Measurements from ENCODE around the gene COBL. TPM values are rescaled to one million over a fixed set of nuclear protein-coding genes. Genes with fewer than 3 reads are reported as not detected.

The COBL gene
- total and polyA plus RNA-seq, 8 donors, result 7.4 to 32.0 (median 16.8) TPM

GRCh38 chr7:51299391-51300133, 17.0 kb downstream of the COBL start:
- intact Hi-C loops (cut with DNase I), result no loop called here
- Histone ChIP-seq H3K27ac (no peak overlapping the region), H3K4me3 (no peak overlapping the region), H3K4me1 (peaks cover 0 to 9% (median 5%) of the 10 kb centered on the region in 3 donors), H3K27me3 (no peaks in the 10 kb centered on the region), H3K36me3 (no peaks in the 10 kb centered on the region), H3K9me3 (no peaks in the 10 kb centered on the region)
- no peak for ATAC-seq
- no peak for DNase-seq
- TF ChIP-seq, protein P1, sequence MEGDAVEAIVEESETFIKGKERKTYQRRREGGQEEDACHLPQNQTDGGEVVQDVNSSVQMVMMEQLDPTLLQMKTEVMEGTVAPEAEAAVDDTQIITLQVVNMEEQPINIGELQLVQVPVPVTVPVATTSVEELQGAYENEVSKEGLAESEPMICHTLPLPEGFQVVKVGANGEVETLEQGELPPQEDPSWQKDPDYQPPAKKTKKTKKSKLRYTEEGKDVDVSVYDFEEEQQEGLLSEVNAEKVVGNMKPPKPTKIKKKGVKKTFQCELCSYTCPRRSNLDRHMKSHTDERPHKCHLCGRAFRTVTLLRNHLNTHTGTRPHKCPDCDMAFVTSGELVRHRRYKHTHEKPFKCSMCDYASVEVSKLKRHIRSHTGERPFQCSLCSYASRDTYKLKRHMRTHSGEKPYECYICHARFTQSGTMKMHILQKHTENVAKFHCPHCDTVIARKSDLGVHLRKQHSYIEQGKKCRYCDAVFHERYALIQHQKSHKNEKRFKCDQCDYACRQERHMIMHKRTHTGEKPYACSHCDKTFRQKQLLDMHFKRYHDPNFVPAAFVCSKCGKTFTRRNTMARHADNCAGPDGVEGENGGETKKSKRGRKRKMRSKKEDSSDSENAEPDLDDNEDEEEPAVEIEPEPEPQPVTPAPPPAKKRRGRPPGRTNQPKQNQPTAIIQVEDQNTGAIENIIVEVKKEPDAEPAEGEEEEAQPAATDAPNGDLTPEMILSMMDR (IDR thresholded peaks at IDR 0.05), result no peak
- no peak for FAIRE-seq
- 93 to 96% methylated on average over 5 of the region's 5 CpGs for WGBS, 2 donors

DNA sequence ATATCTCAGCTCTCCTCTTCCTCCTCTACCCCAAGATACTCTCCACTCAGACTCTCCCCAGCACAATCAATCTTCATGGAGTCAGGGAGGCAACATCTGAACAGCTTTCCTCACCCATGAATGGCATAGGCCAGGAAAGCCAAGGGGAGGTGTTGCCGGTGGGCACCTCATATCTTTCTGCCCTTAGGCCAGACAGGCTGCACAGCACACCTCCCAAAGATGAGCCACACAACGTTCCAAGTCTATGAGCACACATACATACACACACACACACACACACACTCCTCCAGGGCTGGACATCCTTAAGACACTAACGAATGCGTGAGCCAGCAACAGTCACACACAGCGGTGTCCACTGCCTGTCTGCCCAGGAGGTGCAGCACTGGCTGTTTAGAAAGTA, 17.7 kb downstream of the COBL start:
- H3K4me3 ChIP-seq, result no peak overlapping the region
- peaks cover 0 to 9% (median 5%) of the 10 kb centered on the region in 3 donors for H3K4me1 ChIP-seq
- DNase-seq (no peak), ATAC-seq (no peak), FAIRE-seq (no peak)
- TF ChIP-seq, protein P1 (IDR thresholded peaks at IDR 0.05), result no peak
- no peaks in the 10 kb centered on the region for H3K27me3 ChIP-seq
- H3K36me3 ChIP-seq, result no peaks in the 10 kb centered on the region
- H3K27ac ChIP-seq, result no peak overlapping the region
- intact Hi-C loops (cut with DNase I), result no loop called here
- 85 to 86% methylated on average over 5 of the region's 5 CpGs for WGBS, 2 donors
- no peaks in the 10 kb centered on the region for H3K9me3 ChIP-seq

DNA sequence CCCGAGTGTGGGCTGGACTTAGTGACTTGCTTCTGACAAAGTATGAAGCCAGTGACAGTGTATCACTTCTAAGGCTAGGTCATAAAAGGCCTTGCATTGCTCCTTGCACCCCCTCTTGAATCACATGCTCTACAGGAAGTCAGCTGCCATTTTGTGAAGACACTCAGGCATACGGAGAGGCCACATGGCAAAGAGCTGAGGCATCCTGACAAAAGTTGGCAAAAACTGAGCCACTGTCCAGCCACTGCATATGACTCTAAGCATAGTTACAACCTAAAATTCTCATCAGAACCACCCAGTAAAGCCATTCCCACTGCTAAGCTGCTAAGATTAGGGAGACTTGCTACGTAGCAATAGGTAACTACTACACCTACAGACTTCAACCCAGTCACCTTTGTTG, 18.6 kb downstream of the COBL start:
- intact Hi-C loops (cut with DNase I), result no loop called here
- 92 to 97% methylated on average over 3 of the region's 3 CpGs for WGBS, 2 donors

GRCh38 chr7:51295440-51296245, 21.0 kb downstream of the COBL start:
- TF ChIP-seq, protein P1 (IDR thresholded peaks at IDR 0.05), result no peak
- no peak overlapping the region for H3K4me3 ChIP-seq
- 27 to 30% methylated on average over 3 of the region's 3 CpGs for WGBS, 2 donors
- intact Hi-C loops (cut with DNase I), result no loop called here
- H3K4me1 ChIP-seq, result peaks cover 0 to 12% (median 5%) of the 10 kb centered on the region in 3 donors
- DNase-seq, result no peak
- H3K27me3 ChIP-seq, result no peaks in the 10 kb centered on the region
- FAIRE-seq, result no peak
- H3K36me3 ChIP-seq, result no peaks in the 10 kb centered on the region
- H3K9me3 ChIP-seq, result no peaks in the 10 kb centered on the region
- no peak overlapping the region for H3K27ac ChIP-seq
- ATAC-seq, result peak in 1 of 4 donors; percentile 51

More for the DNA sequence above, 18.6 kb downstream of the COBL start:
- H3K9me3 ChIP-seq, result no peaks in the 10 kb centered on the region
- DNase-seq (no peak), ATAC-seq (no peak), FAIRE-seq (no peak)
- peaks cover 0 to 9% (median 5%) of the 10 kb centered on the region in 3 donors for H3K4me1 ChIP-seq
- H3K27ac ChIP-seq, result no peak overlapping the region
- H3K36me3 ChIP-seq, result no peaks in the 10 kb centered on the region
- no peaks in the 10 kb centered on the region for H3K27me3 ChIP-seq
- no peak overlapping the region for H3K4me3 ChIP-seq
- TF ChIP-seq, protein P1 (IDR thresholded peaks at IDR 0.05), result no peak
